ENCODE measurements around the gene GRIN2C. TPM values are rescaled to one million over a fixed set of nuclear protein-coding genes. Genes with fewer than 3 reads are reported as not detected.

Gene GRIN2C
- total RNA-seq, 2 experiments from 2014 or later = not detected

DNA sequence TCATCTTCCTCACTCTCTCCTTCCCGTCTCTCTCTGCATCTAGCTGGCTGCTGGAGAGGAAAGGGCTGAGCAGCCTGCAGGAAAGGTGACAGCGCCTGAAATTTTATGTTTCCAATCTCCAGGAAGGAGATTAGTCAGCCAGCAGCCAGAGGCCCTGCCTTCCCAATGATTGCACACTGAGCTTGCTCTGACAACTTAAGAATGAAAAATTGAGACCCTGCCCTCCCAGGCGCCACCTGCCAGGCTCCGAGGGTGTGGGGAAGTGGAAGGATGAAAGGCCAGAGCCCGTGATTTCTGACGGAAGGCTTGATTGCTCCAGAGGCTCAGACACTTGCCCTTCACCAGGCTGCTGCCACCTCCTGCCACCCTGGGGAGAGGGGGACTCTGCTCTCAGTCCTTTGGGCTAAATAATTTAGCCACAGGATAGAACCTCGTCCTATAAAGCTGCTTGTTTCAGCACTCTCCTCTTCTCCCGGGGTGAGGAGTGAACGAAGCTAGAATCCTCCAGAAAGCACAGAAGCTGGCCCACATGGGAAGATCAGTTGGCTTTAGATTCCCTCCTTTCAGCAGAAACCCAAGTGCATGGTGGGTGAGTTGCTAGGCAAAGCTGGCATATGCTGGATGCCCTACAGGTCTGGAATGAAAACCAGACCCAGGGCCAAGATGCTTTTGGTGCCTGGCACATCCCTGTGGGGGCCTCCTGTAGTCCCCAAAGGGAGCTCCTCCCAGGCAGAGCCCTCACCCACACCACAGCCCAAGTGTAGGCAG lies 33.5 kb downstream of the GRIN2C start:
- ChIA-PET CTCF (no interaction called here), POLR2A (no interaction called here)
- Histone ChIP-seq H3K9me3 (ENCODE audit: control insufficient read depth in 1 of 2, insufficient read depth in 1 of 2, low read length in 2 of 2) (no peaks in the 10 kb centered on the region), H3K36me3 (ENCODE audit: insufficient read depth, low read length) (peaks cover 47% of the 10 kb centered on the region), H3K4me1 (ENCODE audit: insufficient read depth, low read length) (no peaks in the 10 kb centered on the region), H3K4me3 (ENCODE audit: low read length) (no peak overlapping the region), H3K27me3 (ENCODE audit: control insufficient read depth in 1 of 2, insufficient read depth in 2 of 2, low read length in 2 of 2) (no peaks in the 10 kb centered on the region), H3K27ac (ENCODE audit: low read depth in 1 of 2, low read length in 2 of 2) (no peak overlapping the region)
- Mint-ChIP-seq H3K27ac (no peak overlapping the region), H3K4me1 (ENCODE audit: low read depth) (no peaks in the 10 kb centered on the region), H3K27me3 (no peaks in the 10 kb centered on the region), H3K36me3 (ENCODE audit: low read depth) (peaks cover 31% of the 10 kb centered on the region), H3K9me3 (no peaks in the 10 kb centered on the region), H3K4me3 (no peak overlapping the region)
- intact Hi-C loops (cut with DNase I, micrococcal nuclease) = no loop called here
- DNase-seq = no peak
- no peak for ATAC-seq (ENCODE audit: poor library complexity)
- no peak for TF ChIP-seq CTCF (IDR thresholded peaks at IDR 0.05)

- Histone ChIP-seq H3K4me1 (ENCODE audit: insufficient read depth, low read length) (no peaks in the 10 kb centered on the region), H3K4me3 (ENCODE audit: low read length) (no peak overlapping the region), H3K36me3 (ENCODE audit: insufficient read depth, low read length) (peaks cover 50% of the 10 kb centered on the region), H3K9me3 (ENCODE audit: control insufficient read depth in 1 of 2, insufficient read depth in 1 of 2, low read length in 2 of 2) (no peaks in the 10 kb centered on the region), H3K27ac (ENCODE audit: low read depth in 1 of 2, low read length in 2 of 2) (no peak overlapping the region), H3K27me3 (ENCODE audit: control insufficient read depth in 1 of 2, insufficient read depth in 2 of 2, low read length in 2 of 2) (no peaks in the 10 kb centered on the region)
- H3K36me3 Mint-ChIP-seq (ENCODE audit: low read depth) = peaks cover 27% of the 10 kb centered on the region
- DNase-seq (no peak), ATAC-seq (ENCODE audit: poor library complexity) (no peak)
- H3K4me1 Mint-ChIP-seq (ENCODE audit: low read depth) = no peaks in the 10 kb centered on the region
- intact Hi-C loops (cut with DNase I, micrococcal nuclease) = no loop called here
- no peak for TF ChIP-seq CTCF (IDR thresholded peaks at IDR 0.05)
- H3K9me3 Mint-ChIP-seq = no peaks in the 10 kb centered on the region
- H3K27me3 Mint-ChIP-seq = no peaks in the 10 kb centered on the region
- CTCF ChIA-PET = no interaction called here
- no peak overlapping the region for H3K4me3 Mint-ChIP-seq
- POLR2A ChIA-PET = no interaction called here
- no peak overlapping the region for H3K27ac Mint-ChIP-seq
These were observed 34.6 kb downstream of the GRIN2C start for GRCh38 chr17:74824961-74825627.

DNA sequence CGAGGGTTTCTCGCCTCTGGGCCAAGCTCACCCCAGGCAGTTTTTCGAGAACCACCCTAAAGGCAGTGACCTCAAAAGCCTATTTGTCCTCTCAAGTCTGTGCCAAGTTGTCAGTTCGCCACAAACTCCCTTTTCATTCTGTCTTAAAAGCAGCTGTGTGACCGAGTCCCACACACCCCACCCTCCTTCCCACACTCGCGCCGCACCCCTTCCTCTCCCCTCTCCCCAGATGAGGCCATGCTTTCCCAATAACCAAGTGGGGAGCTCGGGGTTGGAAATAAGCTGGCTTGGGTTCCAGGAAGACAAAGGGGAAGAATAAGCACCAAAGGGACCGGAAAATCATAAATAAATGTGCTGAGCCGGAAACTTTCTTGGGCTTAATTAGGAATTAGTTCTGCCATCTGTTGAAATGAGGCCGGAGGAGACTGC lies 36.7 kb downstream of the GRIN2C start:
- H3K27ac Mint-ChIP-seq = no peak overlapping the region
- intact Hi-C loops (cut with DNase I, micrococcal nuclease) = no loop called here

More for the DNA sequence above, 36.7 kb downstream of the GRIN2C start:
- Mint-ChIP-seq H3K4me1 (ENCODE audit: low read depth) (no peaks in the 10 kb centered on the region), H3K4me3 (no peak overlapping the region), H3K9me3 (no peaks in the 10 kb centered on the region), H3K36me3 (ENCODE audit: low read depth) (peaks cover 45% of the 10 kb centered on the region), H3K27me3 (no peaks in the 10 kb centered on the region)
- H3K9me3 ChIP-seq (ENCODE audit: control insufficient read depth in 1 of 2, insufficient read depth in 1 of 2, low read length in 2 of 2) = no peaks in the 10 kb centered on the region
- no peak overlapping the region for H3K4me3 ChIP-seq (ENCODE audit: low read length)
- POLR2A ChIA-PET = no interaction called here
- H3K27ac ChIP-seq (ENCODE audit: low read depth in 1 of 2, low read length in 2 of 2) = no peak overlapping the region
- DNase-seq = no peak
- CTCF ChIA-PET = no interaction called here
- no peak for TF ChIP-seq CTCF (IDR thresholded peaks at IDR 0.05)
- H3K4me1 ChIP-seq (ENCODE audit: insufficient read depth, low read length) = no peaks in the 10 kb centered on the region
- H3K27me3 ChIP-seq (ENCODE audit: control insufficient read depth in 1 of 2, insufficient read depth in 2 of 2, low read length in 2 of 2) = no peaks in the 10 kb centered on the region
- no peak for ATAC-seq (ENCODE audit: poor library complexity)
- peaks cover 61% of the 10 kb centered on the region for H3K36me3 ChIP-seq (ENCODE audit: insufficient read depth, low read length)
